A172 (cell line): ENCODE measurements around the gene AATK. TPM values are rescaled to one million over a fixed set of nuclear protein-coding genes. Genes with fewer than 3 reads are reported as not detected.

ENCODE experiments used
- DNase-seq: peaks from one replicate; pipeline ENCODE4 v3.0.0-alpha.2; 2015; ENCODE audit warnings: low spot score
- total RNA-seq: library from RNA; depleted of rRNA; stranded (reverse); fragments of >200 nt; shearing (Covaris generic); gene quantifications from 2 replicates; pipeline ENCODE4 v1.2.3, GENCODE V29; 2014

The AATK gene
- total RNA-seq, 1 experiment from 2014 or later, result 0.28 TPM

- DNase-seq, result no peak
Measured at GRCh38 chr17:81114351-81115093, 51.5 kb downstream of the AATK start.

GRCh38 chr17:81113158-81113724, 52.8 kb downstream of the AATK start:
- no peak for DNase-seq

- DNase-seq, result no peak
Measured at GRCh38 chr17:81112450-81112849, 53.6 kb downstream of the AATK start.

GRCh38 chr17:81111066-81111465, 55.0 kb downstream of the AATK start:
- no peak for DNase-seq

- DNase-seq, result no peak
Measured at GRCh38 chr17:81110488-81111040, 55.5 kb downstream of the AATK start.

GRCh38 chr17:81109957-81110356, 56.1 kb downstream of the AATK start:
- DNase-seq, result no peak

- DNase-seq, result no peak
Measured at GRCh38 chr17:81108220-81108619, 57.8 kb downstream of the AATK start.

- no peak for DNase-seq
Measured at GRCh38 chr17:81106716-81107115, 59.3 kb downstream of the AATK start.

- no peak for DNase-seq
Measured at GRCh38 chr17:81103379-81103778, 62.6 kb downstream of the AATK start.

GRCh38 chr17:81102869-81103268, 63.2 kb downstream of the AATK start:
- no peak for DNase-seq

GRCh38 chr17:81102352-81102751, 63.7 kb downstream of the AATK start:
- no peak for DNase-seq

GRCh38 chr17:81101614-81102306, 64.3 kb downstream of the AATK start:
- peak; percentile 66 for DNase-seq

GRCh38 chr17:81100668-81101067, 65.4 kb downstream of the AATK start:
- DNase-seq, result no peak

GRCh38 chr17:81099888-81100287, 66.1 kb downstream of the AATK start:
- no peak for DNase-seq

- peak; percentile 95 for DNase-seq
Measured at GRCh38 chr17:81097943-81098308, 68.1 kb downstream of the AATK start.

GRCh38 chr17:81097134-81097942, 68.7 kb downstream of the AATK start:
- DNase-seq, result peak; percentile 86

GRCh38 chr17:81096741-81097133, 69.3 kb downstream of the AATK start:
- DNase-seq, result peak; percentile 41

GRCh38 chr17:81095383-81095762, 70.6 kb downstream of the AATK start:
- DNase-seq, result no peak

GRCh38 chr17:81094509-81095382, 71.3 kb downstream of the AATK start:
- DNase-seq, result peak; percentile 100

GRCh38 chr17:81093619-81094508, 72.2 kb downstream of the AATK start:
- DNase-seq, result no peak
